IMR-90 (cell line): Measurements from ENCODE around the gene AQP5. TPM values are rescaled to one million over a fixed set of nuclear protein-coding genes. Genes with fewer than 3 reads are reported as not detected.

Source experiments
- ATAC-seq: fragments of 200-7000 bp; cut with Tn5 transposase; 2 replicates; pipeline ENCODE4 v1.9.1; 2020; ENCODE audit warnings: low read depth, mild to moderate bottlenecking, moderate library complexity
- BruUV-seq: library from RNA; stranded (reverse); fragments of 400-500 nt; replicated peaks from 2 replicates; lab custom pipeline; 2021; lab: Mats Ljungman, UMichigan
- CTCF ChIA-PET: fragments of 300-600 bp; formaldehyde crosslinking; extraction: SDS; loops from one replicate; lab custom pipeline; 2021; ENCODE audit warnings: antibody characterized with exemption; lab: Yijun Ruan, JAX
- POLR2A ChIA-PET: fragments of 300-600 bp; sonication (Branson Sonifier 250); formaldehyde crosslinking; loops from one replicate; lab custom pipeline; 2022; ENCODE audit warnings: antibody characterized with exemption; ENCODE audit not compliant: unreplicated experiment; lab: Charles Lee
- DNase-seq: peaks from one replicate; pipeline ENCODE4 v3.0.0; 2013
- H2AFZ ChIP-seq: replicated peaks from 2 replicates; pipeline ENCODE3; 2013; ENCODE audit warnings: low read length, mild to moderate bottlenecking; ENCODE audit not compliant: poor library complexity
- H2AK5ac ChIP-seq: 2 replicates; pipeline ENCODE4 v1.6.1; 2013; ENCODE audit warnings: low read depth, low read length, inconsistent platforms
- H2AK9ac ChIP-seq: replicated peaks from 2 replicates; pipeline ENCODE3; 2013; ENCODE audit warnings: mild to moderate bottlenecking, low read depth, low read length, moderate library complexity; ENCODE audit not compliant: poor library complexity
- H2BK120ac ChIP-seq: 2 replicates; pipeline ENCODE4 v1.6.1; 2013; ENCODE audit warnings: low read depth, low read length, inconsistent platforms
- H2BK15ac ChIP-seq: 3 replicates; pipeline ENCODE4 v1.6.1; 2013; ENCODE audit warnings: low read depth, low read length, inconsistent platforms
- H2BK20ac ChIP-seq: 2 replicates; pipeline ENCODE4 v1.6.1; 2013; ENCODE audit warnings: low read depth, mild to moderate bottlenecking, inconsistent platforms, low read length, moderate library complexity
- H2BK5ac ChIP-seq: 2 replicates; pipeline ENCODE4 v1.6.1; 2013; ENCODE audit warnings: mild to moderate bottlenecking, low read depth, low read length, inconsistent platforms; ENCODE audit not compliant: poor library complexity, severe bottlenecking
- H3K14ac ChIP-seq: replicated peaks from 2 replicates; pipeline ENCODE4 v1.6.1; 2013; ENCODE audit warnings: low read depth, low read length, inconsistent platforms
- H3K18ac ChIP-seq: 2 replicates; pipeline ENCODE4 v1.6.1; 2013; ENCODE audit warnings: low read depth, low read length, control low read depth
- H3K23ac ChIP-seq: 2 replicates; pipeline ENCODE4 v1.6.1; 2013; ENCODE audit warnings: low read depth, low read length, inconsistent platforms
- H3K27ac ChIP-seq: 2 replicates; pipeline ENCODE4 v1.5.1; 2013; ENCODE audit warnings: mild to moderate bottlenecking, control low read depth, low read length; ENCODE audit not compliant: insufficient read depth
- H3K27me3 ChIP-seq: 2 replicates; pipeline ENCODE4 v1.6.1; 2013; ENCODE audit warnings: low read length; ENCODE audit not compliant: control insufficient read depth, insufficient read depth
- H3K36me3 ChIP-seq: 2 replicates; pipeline ENCODE4 v1.6.1; 2013; ENCODE audit warnings: low read length, mixed read lengths; ENCODE audit not compliant: control insufficient read depth, insufficient read depth
- H3K4ac ChIP-seq: 2 replicates; pipeline ENCODE4 v1.6.1; 2013; ENCODE audit warnings: low read depth, low read length, inconsistent platforms
- H3K4me1 ChIP-seq: 2 replicates; pipeline ENCODE4 v1.6.1; 2013; ENCODE audit warnings: low read length, mixed read lengths; ENCODE audit not compliant: control insufficient read depth, insufficient read depth
- H3K4me2 ChIP-seq: 2 replicates; pipeline ENCODE4 v1.6.1; 2013; ENCODE audit warnings: low read depth, mild to moderate bottlenecking, control low read depth, low read length, moderate library complexity
- H3K4me3 ChIP-seq: 2 replicates; pipeline ENCODE4 v1.5.1; 2013; ENCODE audit warnings: low read depth, mild to moderate bottlenecking, control low read depth, low read length, moderate library complexity; ENCODE audit not compliant: insufficient read depth
- H3K56ac ChIP-seq: 2 replicates; pipeline ENCODE4 v1.6.1; 2013; ENCODE audit warnings: low read length, inconsistent platforms; ENCODE audit not compliant: insufficient read depth; ENCODE audit errors: extremely low read depth
- H3K79me1 ChIP-seq, 2 experiments: 2 replicates each; pipeline ENCODE4 v1.6.1; 2013; ENCODE audit warnings: low read length in 2 of 2, inconsistent platforms in 1 of 2, low read depth in 1 of 2
- H3K9ac ChIP-seq: 2 replicates; pipeline ENCODE4 v1.6.1; 2013; ENCODE audit warnings: low read depth, low read length, control low read depth
- H3K9me1 ChIP-seq: 2 replicates; pipeline ENCODE4 v1.6.1; 2013; ENCODE audit warnings: low read length, inconsistent platforms; ENCODE audit not compliant: insufficient read depth
- H3K9me3 ChIP-seq: 2 replicates; pipeline ENCODE4 v1.6.1; 2013; ENCODE audit warnings: low read length; ENCODE audit not compliant: control insufficient read depth, insufficient read depth
- H4K20me1 ChIP-seq: 2 replicates; pipeline ENCODE4 v1.6.1; 2013; ENCODE audit warnings: low read length, inconsistent platforms; ENCODE audit not compliant: insufficient read depth
- H4K5ac ChIP-seq: 2 replicates; pipeline ENCODE4 v1.6.1; 2013; ENCODE audit warnings: mild to moderate bottlenecking, low read depth, low read length, control low read depth
- H4K8ac ChIP-seq, 2 experiments: 2 replicates each; pipeline ENCODE4 v1.6.1; 2013; ENCODE audit warnings: low read depth in 2 of 2, low read length in 2 of 2, control low read depth in 1 of 2, inconsistent platforms in 1 of 2
- H4K91ac ChIP-seq: 2 replicates; pipeline ENCODE4 v1.6.1; 2013; ENCODE audit warnings: low read depth, low read length, inconsistent platforms; ENCODE audit not compliant: insufficient read depth
- BHLHE40 ChIP-seq: fragments of 150-350 bp; IDR thresholded peaks from 2 replicates; pipeline ENCODE4 v1.6.1; 2016; ENCODE audit warnings: mild to moderate bottlenecking, low read depth, low read length
- CEBPB ChIP-seq: IDR thresholded peaks from 2 replicates; pipeline ENCODE4 v1.6.1; 2012; ENCODE audit warnings: low read depth, low read length, improper control_type of control experiment
- CHD1 ChIP-seq: IDR thresholded peaks from 2 replicates; pipeline ENCODE4 v1.6.1; 2012; ENCODE audit warnings: low read depth, low read length, improper control_type of control experiment
- MAFK ChIP-seq: IDR thresholded peaks from 2 replicates; pipeline ENCODE4 v1.6.1; 2012; ENCODE audit warnings: low read depth, low read length, improper control_type of control experiment
- MAZ ChIP-seq: IDR thresholded peaks from 2 replicates; pipeline ENCODE4 v1.6.1; 2012; ENCODE audit warnings: low read depth, mild to moderate bottlenecking, low read length, improper control_type of control experiment, moderate library complexity, borderline replicate concordance
- RAD21 ChIP-seq: IDR thresholded peaks from 2 replicates; pipeline ENCODE4 v1.6.1; 2012; ENCODE audit warnings: low read length, improper control_type of control experiment
- RCOR1 ChIP-seq: IDR thresholded peaks from 2 replicates; pipeline ENCODE4 v1.6.1; 2012; ENCODE audit warnings: mild to moderate bottlenecking, low read length, improper control_type of control experiment; ENCODE audit not compliant: insufficient replicate concordance
- RFX5 ChIP-seq: IDR thresholded peaks from 2 replicates; pipeline ENCODE4 v1.8.0; 2012; ENCODE audit warnings: low read depth, mild to moderate bottlenecking, low read length, moderate library complexity
- WGBS, 2 experiments: methylation state at CpG; one replicate each; pipeline versions ENCODE4 v1.1.5 to v1.1.7; 2013; ENCODE audit warnings: missing lambda C conversion rate in 2 of 2; ENCODE audit not compliant: insufficient read length in 1 of 2; ENCODE audit errors: extremely low coverage in 2 of 2; 5-methylcytosine and 5-hydroxymethylcytosine counted together
- dilution Hi-C: fragments of 300-500 bp; cut with HindIII; formaldehyde crosslinking; loops from one replicate; pipeline ENCODE4 v1.14.3; 2018; ENCODE audit warnings: low sequenced_read_pairs; ENCODE audit not compliant: unreplicated experiment
- in situ Hi-C: fragments of 300-500 bp; cut with MboI; formaldehyde crosslinking; loops from 3 replicates; pipeline ENCODE4 v1.14.3; 2019; ENCODE audit warnings: low sequenced_read_pairs, inconsistent platforms, mixed read lengths
- intact Hi-C: fragments of 100-400 bp; cut with micrococcal nuclease; formaldehyde crosslinking; loops from 2 replicates; pipeline ENCODE4 v1.10.0; 2022
- polyA plus RNA-seq, 3 experiments: library from polyadenylated mRNA; depleted of rRNA; stranded (reverse); fragments of >200 nt; gene quantifications; 2 replicates each; pipeline ENCODE4 v1.2.3, GENCODE V29; 2012; ENCODE audit warnings: low replicate concordance in 1 of 3
- total RNA-seq: library from RNA; depleted of rRNA; stranded (reverse); fragments of >200 nt; gene quantifications from 2 replicates; pipeline ENCODE4 v1.2.3, GENCODE V29; 2012
- TF ChIP-seq, protein P1 (sequence below): fragments of 150-350 bp; IDR thresholded peaks from 2 replicates; pipeline ENCODE4 v1.6.1; 2016; ENCODE audit warnings: low read depth, mild to moderate bottlenecking, low read length, moderate library complexity, borderline replicate concordance
- TF ChIP-seq, protein P2 (sequence below): conservative IDR thresholded peaks from 2 replicates; pipeline ENCODE4 v1.5.1; 2012; ENCODE audit warnings: mild to moderate bottlenecking, low read depth, low read length, improper control_type of control experiment

The AQP5 gene
- total and polyA plus RNA-seq, 2 of the 4 experiments (the other 2 are of a cell fraction), result not detected

DNA sequence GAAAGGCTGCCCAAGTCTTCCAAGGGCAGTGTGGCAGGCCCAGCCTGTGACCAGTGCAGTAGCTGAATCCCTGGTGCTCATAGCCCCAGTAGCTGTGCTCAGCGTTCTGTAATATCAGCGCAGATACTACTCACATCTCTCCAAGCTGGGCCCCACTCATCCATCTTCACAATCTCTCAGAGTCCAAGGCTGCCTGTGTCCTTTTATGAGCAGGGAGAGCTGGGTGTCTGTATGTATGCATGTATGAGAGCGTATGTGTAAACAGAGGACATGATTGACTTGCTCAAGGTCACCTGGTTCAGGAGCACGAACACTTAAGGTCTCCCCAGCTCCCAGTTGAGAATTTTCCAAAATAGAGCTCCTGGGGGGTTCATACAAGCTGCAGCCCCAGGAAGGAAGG is 16.5 kb downstream of the AQP5 start:
- Histone ChIP-seq H3K4me2 (no peak overlapping the region), H2AFZ (no peak overlapping the region), H3K56ac (no peak overlapping the region), H4K5ac (no peak overlapping the region), H3K9me1 (0 out of 2 replicates have a peak, but pooled peaks cover 5% of the 10 kb centered on the region), H2AK5ac (no peak overlapping the region), H3K9me3 (no peaks in the 10 kb centered on the region), H2BK20ac (no peak overlapping the region), H3K4ac (no peak overlapping the region), H3K4me3 (no peak overlapping the region), H4K8ac (no peak overlapping the region), H4K20me1 (no peaks in the 10 kb centered on the region), H3K36me3 (no peaks in the 10 kb centered on the region), H3K27me3 (no peaks in the 10 kb centered on the region), H3K79me1 (no peaks in the 10 kb centered on the region), H4K91ac (no peak overlapping the region), H2AK9ac (no peak overlapping the region), H3K18ac (no peak overlapping the region), H2BK15ac (no peak overlapping the region), H3K23ac (no peak overlapping the region), H3K4me1 (peaks cover 5% of the 10 kb centered on the region), H2BK120ac (no peak overlapping the region), H3K9ac (no peak overlapping the region), H2BK5ac (no peak overlapping the region), H3K27ac (no peak overlapping the region), H3K14ac (no peak overlapping the region)
- WGBS, 2 experiments, result 100% methylated on average over 1 of the region's 4 CpGs; no CpG with 5 or more reads in 1 of the 2 experiments
- ATAC-seq (no peak), DNase-seq (no peak)
- no TSS peak for BruUV-seq
- dilution Hi-C loops, result no loop called here
- ChIA-PET POLR2A (interaction anchor here (0.7 kb wide), 1 partner anchor 135 kb away, joined by 4 read pairs; no protein-coding TSS in a partner anchor), CTCF (interaction anchor here (1.0 kb wide), 1 partner anchor 77 kb away, joined by 3 read pairs; no protein-coding TSS in a partner anchor)
- intact Hi-C loops, result no loop called here
- in situ Hi-C loops, result loop anchor here (10.0 kb wide), 1 partner anchor 197 kb away; no protein-coding TSS in a partner anchor
- TF ChIP-seq, protein P1, sequence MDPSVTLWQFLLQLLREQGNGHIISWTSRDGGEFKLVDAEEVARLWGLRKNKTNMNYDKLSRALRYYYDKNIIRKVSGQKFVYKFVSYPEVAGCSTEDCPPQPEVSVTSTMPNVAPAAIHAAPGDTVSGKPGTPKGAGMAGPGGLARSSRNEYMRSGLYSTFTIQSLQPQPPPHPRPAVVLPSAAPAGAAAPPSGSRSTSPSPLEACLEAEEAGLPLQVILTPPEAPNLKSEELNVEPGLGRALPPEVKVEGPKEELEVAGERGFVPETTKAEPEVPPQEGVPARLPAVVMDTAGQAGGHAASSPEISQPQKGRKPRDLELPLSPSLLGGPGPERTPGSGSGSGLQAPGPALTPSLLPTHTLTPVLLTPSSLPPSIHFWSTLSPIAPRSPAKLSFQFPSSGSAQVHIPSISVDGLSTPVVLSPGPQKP, result no peak
- TF ChIP-seq CEBPB (no peak), MAFK (no peak), BHLHE40 (no peak), RFX5 (no peak), CHD1 (no peak), MAZ (no peak), RCOR1 (no peak), RAD21 (no peak)
- TF ChIP-seq, protein P2, sequence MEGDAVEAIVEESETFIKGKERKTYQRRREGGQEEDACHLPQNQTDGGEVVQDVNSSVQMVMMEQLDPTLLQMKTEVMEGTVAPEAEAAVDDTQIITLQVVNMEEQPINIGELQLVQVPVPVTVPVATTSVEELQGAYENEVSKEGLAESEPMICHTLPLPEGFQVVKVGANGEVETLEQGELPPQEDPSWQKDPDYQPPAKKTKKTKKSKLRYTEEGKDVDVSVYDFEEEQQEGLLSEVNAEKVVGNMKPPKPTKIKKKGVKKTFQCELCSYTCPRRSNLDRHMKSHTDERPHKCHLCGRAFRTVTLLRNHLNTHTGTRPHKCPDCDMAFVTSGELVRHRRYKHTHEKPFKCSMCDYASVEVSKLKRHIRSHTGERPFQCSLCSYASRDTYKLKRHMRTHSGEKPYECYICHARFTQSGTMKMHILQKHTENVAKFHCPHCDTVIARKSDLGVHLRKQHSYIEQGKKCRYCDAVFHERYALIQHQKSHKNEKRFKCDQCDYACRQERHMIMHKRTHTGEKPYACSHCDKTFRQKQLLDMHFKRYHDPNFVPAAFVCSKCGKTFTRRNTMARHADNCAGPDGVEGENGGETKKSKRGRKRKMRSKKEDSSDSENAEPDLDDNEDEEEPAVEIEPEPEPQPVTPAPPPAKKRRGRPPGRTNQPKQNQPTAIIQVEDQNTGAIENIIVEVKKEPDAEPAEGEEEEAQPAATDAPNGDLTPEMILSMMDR, result no peak
